OCI-LY3 (cell line): Measurements from ENCODE around the gene GJA4.

Source experiments
- EZH2phosphoT487 ChIP-seq: fragments of 200-600 bp; shearing (Covaris generic); IDR thresholded peaks from 2 replicates; pipeline ENCODE4 v1.6.1; 2018; ENCODE audit warnings: antibody characterized with exemption, mixed run types, low read depth
- TF ChIP-seq, protein P1 (sequence below): fragments of 200-600, 300-600 bp; sonication (generic); IDR thresholded peaks from 2 replicates; pipeline ENCODE4 v1.5.1; 2014; ENCODE audit warnings: antibody characterized with exemption, low read length, low read depth

DNA sequence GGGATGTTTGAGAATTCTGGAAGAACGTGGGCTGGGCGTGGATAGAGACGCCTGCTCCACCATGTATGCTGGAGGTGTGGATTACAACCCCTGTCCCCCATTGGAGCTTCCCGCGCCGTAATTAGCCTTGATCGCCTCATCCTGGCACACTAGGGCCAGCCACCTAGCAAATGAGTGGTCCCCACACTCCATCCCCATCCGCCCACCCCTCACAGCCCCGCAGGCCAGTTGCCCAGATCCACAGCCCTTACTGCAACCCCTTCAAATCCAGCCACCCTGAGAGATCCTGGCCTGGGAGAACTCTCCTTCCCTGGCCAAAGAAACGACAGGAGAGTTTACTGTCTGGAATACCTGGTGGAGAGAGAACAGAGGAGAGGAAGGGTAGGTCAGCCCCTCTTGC lies 375 bp upstream of the GJA4 start:
- TF ChIP-seq, protein P1, sequence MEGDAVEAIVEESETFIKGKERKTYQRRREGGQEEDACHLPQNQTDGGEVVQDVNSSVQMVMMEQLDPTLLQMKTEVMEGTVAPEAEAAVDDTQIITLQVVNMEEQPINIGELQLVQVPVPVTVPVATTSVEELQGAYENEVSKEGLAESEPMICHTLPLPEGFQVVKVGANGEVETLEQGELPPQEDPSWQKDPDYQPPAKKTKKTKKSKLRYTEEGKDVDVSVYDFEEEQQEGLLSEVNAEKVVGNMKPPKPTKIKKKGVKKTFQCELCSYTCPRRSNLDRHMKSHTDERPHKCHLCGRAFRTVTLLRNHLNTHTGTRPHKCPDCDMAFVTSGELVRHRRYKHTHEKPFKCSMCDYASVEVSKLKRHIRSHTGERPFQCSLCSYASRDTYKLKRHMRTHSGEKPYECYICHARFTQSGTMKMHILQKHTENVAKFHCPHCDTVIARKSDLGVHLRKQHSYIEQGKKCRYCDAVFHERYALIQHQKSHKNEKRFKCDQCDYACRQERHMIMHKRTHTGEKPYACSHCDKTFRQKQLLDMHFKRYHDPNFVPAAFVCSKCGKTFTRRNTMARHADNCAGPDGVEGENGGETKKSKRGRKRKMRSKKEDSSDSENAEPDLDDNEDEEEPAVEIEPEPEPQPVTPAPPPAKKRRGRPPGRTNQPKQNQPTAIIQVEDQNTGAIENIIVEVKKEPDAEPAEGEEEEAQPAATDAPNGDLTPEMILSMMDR = no peak
- no peak for TF ChIP-seq EZH2phosphoT487
